Upper lobe of right lung (tissue), 1 donor: ENCODE measurements around the gene DLD. TPM values are rescaled to one million over a fixed set of nuclear protein-coding genes. Genes with fewer than 3 reads are reported as not detected.
"Not testable (repeated sequence)": the region's sequence is repeated elsewhere in the genome, so short reads cannot be mapped to it uniquely, and the experiment has no call there.

Experiments
- ATAC-seq: fragments of 200-7000 bp; cut with Tn5 transposase; one replicate; pipeline ENCODE4 v1.9.1; 2020; ENCODE audit warnings: mild to moderate bottlenecking, moderate library complexity
- DNase-seq: peaks from one replicate; pipeline ENCODE4 v3.0.0-alpha.2; 2020
- H3K27ac ChIP-seq: fragments of 200-600 bp; one replicate; pipeline ENCODE4 v1.8.0; 2022
- H3K27me3 ChIP-seq: fragments of 200-600 bp; one replicate; pipeline ENCODE4 v1.8.0; 2022; ENCODE audit warnings: mild to moderate bottlenecking
- H3K36me3 ChIP-seq: fragments of 200-600 bp; one replicate; pipeline ENCODE4 v1.8.0; 2022
- H3K4me1 ChIP-seq: fragments of 200-600 bp; one replicate; pipeline ENCODE4 v1.8.0; 2022
- H3K4me3 ChIP-seq: fragments of 200-600 bp; one replicate; pipeline ENCODE4 v1.8.0; 2022; ENCODE audit warnings: mild to moderate bottlenecking
- H3K9me3 ChIP-seq: fragments of 200-600 bp; one replicate; pipeline ENCODE4 v1.8.0; 2022
- intact Hi-C: fragments of 100-400 bp; cut with DNase I; formaldehyde crosslinking; loops from one replicate; pipeline ENCODE4 v1.11.0; 2022
- long read RNA-seq: library from polyadenylated mRNA; unstranded; transcript quantifications from one replicate; pipeline ENCODE4 v2.0.0, GENCODE V29; 2021
- total RNA-seq: library from RNA; stranded (reverse); fragmentation: NEBNext Ultra II Directional; extraction: Animal tissue kit (Norgen Biotek cat#: 25700); gene quantifications from one replicate; pipeline ENCODE4 v1.2.1, GENCODE V29; 2021
- TF ChIP-seq, protein P1 (sequence below): fragments of 200-600 bp; IDR thresholded peaks from one replicate; pipeline ENCODE4 v1.8.0; 2022; ENCODE audit warnings: antibody characterized with exemption
- donor health status: DM: no; HTN: yes; CAD: no; lungs with severe emphysema.

Gene DLD
- 65.6 TPM for total RNA-seq
- long read RNA-seq, transcript DLD-201 (14 exons, 3,755 nt), result major isoform, 136 of 142 reads
- long read RNA-seq, partial matches to known transcripts, result 3 of 142 reads
- long read RNA-seq, other reads (novel, unspliced or antisense), result 3 of 142 reads

GRCh38 chr7:107890962-107891635, at the start of gene DLD:
DLD (plus strand) TSS chr7:107891183; CDS start chr7:107891251, 68 bp downstream.
- peaks cover 26% of the 10 kb centered on the region for H3K4me1 ChIP-seq
- H3K27me3 ChIP-seq, result no peaks in the 10 kb centered on the region
- DNase-seq, result peak; percentile 98
- H3K9me3 ChIP-seq, result no peaks in the 10 kb centered on the region
- peaks cover 15% of the 10 kb centered on the region for H3K36me3 ChIP-seq
- ATAC-seq, result peak; percentile 98
- H3K27ac ChIP-seq, result peak within 1 kb of the TSS; percentile 96
- peak within 1 kb of the TSS; percentile 75 for H3K4me3 ChIP-seq
- TF ChIP-seq, protein P1, sequence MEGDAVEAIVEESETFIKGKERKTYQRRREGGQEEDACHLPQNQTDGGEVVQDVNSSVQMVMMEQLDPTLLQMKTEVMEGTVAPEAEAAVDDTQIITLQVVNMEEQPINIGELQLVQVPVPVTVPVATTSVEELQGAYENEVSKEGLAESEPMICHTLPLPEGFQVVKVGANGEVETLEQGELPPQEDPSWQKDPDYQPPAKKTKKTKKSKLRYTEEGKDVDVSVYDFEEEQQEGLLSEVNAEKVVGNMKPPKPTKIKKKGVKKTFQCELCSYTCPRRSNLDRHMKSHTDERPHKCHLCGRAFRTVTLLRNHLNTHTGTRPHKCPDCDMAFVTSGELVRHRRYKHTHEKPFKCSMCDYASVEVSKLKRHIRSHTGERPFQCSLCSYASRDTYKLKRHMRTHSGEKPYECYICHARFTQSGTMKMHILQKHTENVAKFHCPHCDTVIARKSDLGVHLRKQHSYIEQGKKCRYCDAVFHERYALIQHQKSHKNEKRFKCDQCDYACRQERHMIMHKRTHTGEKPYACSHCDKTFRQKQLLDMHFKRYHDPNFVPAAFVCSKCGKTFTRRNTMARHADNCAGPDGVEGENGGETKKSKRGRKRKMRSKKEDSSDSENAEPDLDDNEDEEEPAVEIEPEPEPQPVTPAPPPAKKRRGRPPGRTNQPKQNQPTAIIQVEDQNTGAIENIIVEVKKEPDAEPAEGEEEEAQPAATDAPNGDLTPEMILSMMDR, result no peak
- intact Hi-C loops, result no loop called here

DNA sequence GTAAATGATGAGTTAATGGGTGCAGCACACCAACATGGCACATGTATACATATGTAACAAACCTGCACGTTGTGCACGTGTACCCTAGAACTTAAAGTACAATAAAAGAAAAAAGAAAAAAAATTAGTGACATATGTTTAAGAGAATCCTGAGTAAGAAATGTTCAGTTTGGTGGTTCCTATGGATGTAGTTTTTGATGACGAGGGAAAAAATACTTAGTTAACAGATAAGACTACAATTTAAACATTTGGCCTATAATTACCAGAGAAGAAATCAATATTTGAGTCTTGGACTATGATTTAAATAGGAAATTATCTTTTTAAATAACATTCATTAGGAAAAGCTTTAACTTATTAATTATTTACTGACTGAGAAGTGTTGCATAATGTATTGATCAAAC, 48.8 kb upstream of the DLD start:
- no peaks in the 10 kb centered on the region for H3K27me3 ChIP-seq
- intact Hi-C loops, result no loop called here
- ATAC-seq (no peak), DNase-seq (no peak)
- no peaks in the 10 kb centered on the region for H3K9me3 ChIP-seq
- no peak overlapping the region for H3K4me3 ChIP-seq
- no peak overlapping the region for H3K27ac ChIP-seq
- no peaks in the 10 kb centered on the region for H3K4me1 ChIP-seq
- H3K36me3 ChIP-seq, result no peaks in the 10 kb centered on the region
- TF ChIP-seq, protein P1, result no peak

- Histone ChIP-seq H3K27ac (no peak overlapping the region), H3K36me3 (no peaks in the 10 kb centered on the region), H3K9me3 (no peaks in the 10 kb centered on the region), H3K27me3 (no peaks in the 10 kb centered on the region), H3K4me1 (no peaks in the 10 kb centered on the region), H3K4me3 (no peak overlapping the region)
- ATAC-seq, result no peak
- DNase-seq, result no peak
- intact Hi-C loops, result no loop called here
- TF ChIP-seq, protein P1, result no peak
Observed at GRCh38 chr7:107843184-107843583, 47.8 kb upstream of the DLD start.

DNA sequence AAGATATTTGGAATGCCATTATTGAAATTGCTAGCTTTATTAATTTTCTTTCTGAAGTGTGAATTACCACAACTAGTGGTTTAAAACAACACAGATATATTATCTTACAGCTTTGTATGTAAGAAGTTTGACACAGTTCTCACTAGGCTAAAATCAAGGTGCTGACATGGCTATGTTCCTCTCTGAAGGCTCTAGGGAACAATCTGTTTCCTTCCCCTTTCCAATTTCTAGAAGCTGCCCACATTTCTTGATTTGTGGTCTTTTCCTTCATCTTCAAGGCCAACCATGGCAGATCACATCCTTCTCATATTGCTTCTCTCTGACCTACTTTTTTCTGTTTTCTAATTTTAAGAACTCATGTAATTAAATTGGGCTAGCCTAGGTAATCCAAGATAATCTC, 44.7 kb upstream of the DLD start:
- Histone ChIP-seq H3K4me3 (no peak overlapping the region), H3K27me3 (no peaks in the 10 kb centered on the region), H3K27ac (no peak overlapping the region), H3K36me3 (no peaks in the 10 kb centered on the region), H3K4me1 (no peaks in the 10 kb centered on the region), H3K9me3 (no peaks in the 10 kb centered on the region)
- intact Hi-C loops, result no loop called here
- TF ChIP-seq, protein P1, result no peak
- ATAC-seq (peak; percentile 52), DNase-seq (no peak)

DNA sequence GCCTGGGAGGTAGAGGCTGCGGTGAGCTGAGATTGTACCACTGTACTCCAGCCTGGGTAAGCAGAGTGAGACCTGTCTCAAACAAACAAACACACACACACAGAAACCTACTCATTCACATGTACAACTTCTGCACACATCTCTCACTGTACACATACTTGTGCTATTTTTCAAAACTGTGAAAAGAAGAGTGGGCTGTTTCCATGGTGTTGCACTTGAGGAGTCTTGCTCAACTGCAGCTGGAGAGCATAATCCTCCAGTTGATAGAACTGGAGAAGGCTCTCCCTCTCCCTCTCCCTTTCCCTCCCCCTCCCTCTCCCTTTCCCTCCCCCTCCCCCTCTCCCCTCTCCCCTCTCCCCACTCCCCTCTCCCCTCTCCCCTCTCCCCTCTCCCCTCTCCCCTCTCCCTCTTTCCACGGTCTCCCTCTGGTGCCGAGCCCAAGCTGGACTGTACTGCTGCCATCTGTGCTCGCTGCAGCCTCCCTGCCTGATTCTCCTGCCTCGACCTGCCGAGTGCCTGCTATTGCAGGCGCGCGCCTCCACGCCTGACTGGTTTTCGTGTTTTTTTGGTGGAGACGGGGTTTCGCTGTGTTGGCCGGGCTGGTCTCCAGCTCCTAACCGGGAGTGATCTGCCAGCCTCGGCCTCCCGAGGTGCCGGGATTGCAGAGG, 43.7 kb upstream of the DLD start:
- Histone ChIP-seq H3K27ac (no peak overlapping the region), H3K4me1 (no peaks in the 10 kb centered on the region), H3K4me3 (no peak overlapping the region), H3K36me3 (no peaks in the 10 kb centered on the region), H3K9me3 (no peaks in the 10 kb centered on the region), H3K27me3 (no peaks in the 10 kb centered on the region)
- intact Hi-C loops, result no loop called here
- DNase-seq (no peak), ATAC-seq (peak; percentile 69)
- TF ChIP-seq, protein P1, result no peak

- H3K4me1 ChIP-seq, DNase-seq, ATAC-seq: not testable (repeated sequence)
Observed at GRCh38 chr7:107847836-107848175, 43.2 kb upstream of the DLD start.

GRCh38 chr7:107848211-107848610, 42.8 kb upstream of the DLD start:
- H3K4me1 ChIP-seq, DNase-seq, intact Hi-C loops, ATAC-seq, H3K36me3 ChIP-seq, H3K27me3 ChIP-seq, H3K9me3 ChIP-seq, H3K27ac ChIP-seq, H3K4me3 ChIP-seq: not testable (repeated sequence)

More at GRCh38 chr7:107847836-107848175, 43.2 kb upstream of the DLD start:
- H3K9me3 ChIP-seq, H3K27ac ChIP-seq, H3K36me3 ChIP-seq, H3K27me3 ChIP-seq, H3K4me3 ChIP-seq, intact Hi-C loops: not testable (repeated sequence)
